Measurements from ENCODE around the gene DNAI1. TPM values are rescaled to one million over a fixed set of nuclear protein-coding genes. Genes with fewer than 3 reads are reported as not detected.

DNAI1 gene
- total and polyA plus RNA-seq, 4 experiments from 2014 or later: not detected

GRCh38 chr9:34568774-34569173 is 110.2 kb downstream of the DNAI1 start:
- Mint-ChIP-seq H3K9me3 (no peaks in the 10 kb centered on the region), H3K27me3 (peaks cover 23 to 46% of the 10 kb centered on the region in 2 donors), H3K4me1 (no peaks in the 10 kb centered on the region), H3K36me3 (no peaks in the 10 kb centered on the region), H3K4me3 (no peak overlapping the region), H3K27ac (no peak overlapping the region)
- ChIA-PET CTCF (ENCODE audit: partially characterized antibody) (no interaction called here), POLR2A (ENCODE audit: partially characterized antibody) (no interaction called here)
- Histone ChIP-seq H3K9me3 (ENCODE audit: control insufficient read depth in 1 of 2, low read length in 2 of 2) (no peaks in the 10 kb centered on the region), H3K4me1 (ENCODE audit: insufficient read depth, low read length) (no peaks in the 10 kb centered on the region), H3K27ac (ENCODE audit: low read depth, low read length) (no peak overlapping the region), H3K27me3 (ENCODE audit: insufficient read depth, low read length) (no peaks in the 10 kb centered on the region), H3K36me3 (ENCODE audit: insufficient read depth, low read length) (no peaks in the 10 kb centered on the region), H3K4me3 (ENCODE audit: low read length in 2 of 2) (no peak overlapping the region)
- intact Hi-C loops (cut with micrococcal nuclease): no loop called here
- no peak for DNase-seq

GRCh38 chr9:34570376-34570775 is 111.8 kb downstream of the DNAI1 start:
- no peak overlapping the region for H3K27ac ChIP-seq (ENCODE audit: low read depth, low read length)
- no peaks in the 10 kb centered on the region for H3K9me3 Mint-ChIP-seq
- H3K27me3 Mint-ChIP-seq: peaks cover 25 to 46% of the 10 kb centered on the region in 2 donors
- H3K36me3 ChIP-seq (ENCODE audit: insufficient read depth, low read length): no peaks in the 10 kb centered on the region
- no peak overlapping the region for H3K4me3 ChIP-seq (ENCODE audit: low read length in 2 of 2)
- H3K36me3 Mint-ChIP-seq: no peaks in the 10 kb centered on the region
- H3K27ac Mint-ChIP-seq: no peak overlapping the region
- intact Hi-C loops (cut with micrococcal nuclease): no loop called here
- ChIA-PET POLR2A (ENCODE audit: partially characterized antibody) (no interaction called here), CTCF (ENCODE audit: partially characterized antibody) (interaction anchor here (0.6 kb wide), 1 partner anchor 1333 kb away, joined by 3 read pairs; no protein-coding TSS in a partner anchor)
- DNase-seq: no peak
- H3K4me3 Mint-ChIP-seq: no peak overlapping the region
- H3K27me3 ChIP-seq (ENCODE audit: insufficient read depth, low read length): no peaks in the 10 kb centered on the region
- no peaks in the 10 kb centered on the region for H3K4me1 Mint-ChIP-seq
- H3K4me1 ChIP-seq (ENCODE audit: insufficient read depth, low read length): no peaks in the 10 kb centered on the region
- no peaks in the 10 kb centered on the region for H3K9me3 ChIP-seq (ENCODE audit: control insufficient read depth in 1 of 2, low read length in 2 of 2)

Other genes starting within 250 kb of the DNAI1 start
- gene KIF24, start 129.5 kb upstream of the DNAI1 start, total RNA-seq: under 1 TPM; 0.22 to 0.32 TPM
- not detected for gene KIF24, start 129.5 kb upstream of the DNAI1 start, polyA plus RNA-seq
- gene NUDT2, start 129.2 kb upstream of the DNAI1 start, total RNA-seq: 10 to 100 TPM; 21.0 TPM
- gene NUDT2, start 129.2 kb upstream of the DNAI1 start, polyA plus RNA-seq: 10 to 100 TPM; 26.2 to 29.3 TPM
- gene MYORG, start 81.9 kb upstream of the DNAI1 start, total RNA-seq: 1 to 10 TPM; 1.3 to 1.4 TPM
- gene MYORG, start 81.9 kb upstream of the DNAI1 start, polyA plus RNA-seq: under 1 TPM; 0.09 to 0.55 TPM
- 10 to 100 TPM; 13.9 to 16.3 TPM for gene FAM219A, start 235 bp upstream of the DNAI1 start, total RNA-seq
- gene FAM219A, start 235 bp upstream of the DNAI1 start, polyA plus RNA-seq: 1 to 10 TPM in 1 of 2 donors, under 1 TPM in 1; 0.33 to 1.4 TPM
- not detected for gene ENHO, start 64.2 kb downstream of the DNAI1 start, total RNA-seq
- gene ENHO, start 64.2 kb downstream of the DNAI1 start, polyA plus RNA-seq: under 1 TPM in 1 of 2 donors, not detected in 1; 0.47 TPM
- gene CNTFR, start 130.9 kb downstream of the DNAI1 start, total RNA-seq: not detected
- not detected for gene CNTFR, start 130.9 kb downstream of the DNAI1 start, polyA plus RNA-seq
- gene RPP25L, start 153.3 kb downstream of the DNAI1 start, total RNA-seq: 10 to 100 TPM; 28.5 to 28.9 TPM
- gene RPP25L, start 153.3 kb downstream of the DNAI1 start, polyA plus RNA-seq: 10 to 100 TPM; 39.1 to 46.5 TPM
- gene DCTN3, start 161.7 kb downstream of the DNAI1 start, total RNA-seq: 10 to 100 TPM; 57.8 to 62.0 TPM
- gene DCTN3, start 161.7 kb downstream of the DNAI1 start, polyA plus RNA-seq: 100 to 1,000 TPM; 112 to 144 TPM
- gene ARID3C, start 170.3 kb downstream of the DNAI1 start, total RNA-seq: not detected
- not detected for gene ARID3C, start 170.3 kb downstream of the DNAI1 start, polyA plus RNA-seq
- 10 to 100 TPM; 56.1 to 59.5 TPM for gene SIGMAR1, start 179.0 kb downstream of the DNAI1 start, total RNA-seq
- 100 to 1,000 TPM; 126 to 193 TPM for gene SIGMAR1, start 179.0 kb downstream of the DNAI1 start, polyA plus RNA-seq
- gene GALT, start 187.9 kb downstream of the DNAI1 start, total RNA-seq: 100 to 1,000 TPM; 251 to 261 TPM
- gene GALT, start 187.9 kb downstream of the DNAI1 start, polyA plus RNA-seq: 10 to 100 TPM; 81.9 to 82.9 TPM
- 100 to 1,000 TPM; 204 to 209 TPM for gene IL11RA, start 193.4 kb downstream of the DNAI1 start, total RNA-seq
- gene IL11RA, start 193.4 kb downstream of the DNAI1 start, polyA plus RNA-seq: 10 to 100 TPM; 13.6 to 18.4 TPM
- not detected for gene CCL27, start 203.9 kb downstream of the DNAI1 start, total RNA-seq
- gene CCL27, start 203.9 kb downstream of the DNAI1 start, polyA plus RNA-seq: under 1 TPM in 1 of 2 donors, not detected in 1; 0.59 TPM
- gene CCL19, start 232.5 kb downstream of the DNAI1 start, total RNA-seq: not detected
- not detected for gene CCL19, start 232.5 kb downstream of the DNAI1 start, polyA plus RNA-seq